Measurements from ENCODE around the gene RIMBP2. TPM values are rescaled to one million over a fixed set of nuclear protein-coding genes. Genes with fewer than 3 reads are reported as not detected.
"Not testable (repeated sequence)": the region's sequence is repeated elsewhere in the genome, so short reads cannot be mapped to it uniquely, and the experiment has no call there.

RIMBP2 gene
- 1.0 TPM for polyA plus RNA-seq (ENCODE audit: insufficient read length)

GRCh38 chr12:130715998-130716968, at the start of gene RIMBP2:
Gene RIMBP2, minus strand, starts transcription at chr12:130716299. Its CDS starts 237,286 bp downstream, at chr12:130479013.
- no peak for DNase-seq (ENCODE audit: low read depth)

- DNase-seq (ENCODE audit: low read depth), result no peak
Measured at GRCh38 chr12:130765186-130765659, 49.1 kb upstream of the RIMBP2 start.

GRCh38 chr12:130764475-130765185, 48.5 kb upstream of the RIMBP2 start:
- no peak for DNase-seq (ENCODE audit: low read depth)

GRCh38 chr12:130764073-130764472, 48.0 kb upstream of the RIMBP2 start:
- no peak for DNase-seq (ENCODE audit: low read depth)

- DNase-seq (ENCODE audit: low read depth), result no peak
Measured at GRCh38 chr12:130762319-130762675, 46.2 kb upstream of the RIMBP2 start.

- no peak for DNase-seq (ENCODE audit: low read depth)
Measured at GRCh38 chr12:130761537-130762318, 45.6 kb upstream of the RIMBP2 start.

GRCh38 chr12:130754234-130754901, 38.3 kb upstream of the RIMBP2 start:
- DNase-seq (ENCODE audit: low read depth), result no peak

- no peak for DNase-seq (ENCODE audit: low read depth)
Measured at GRCh38 chr12:130752692-130753230, 36.7 kb upstream of the RIMBP2 start.

- DNase-seq (ENCODE audit: low read depth), result not testable (repeated sequence)
Measured at GRCh38 chr12:130752037-130752436, 35.9 kb upstream of the RIMBP2 start.

GRCh38 chr12:130748786-130749185, 32.7 kb upstream of the RIMBP2 start:
- no peak for DNase-seq (ENCODE audit: low read depth)

- DNase-seq (ENCODE audit: low read depth), result peak; percentile 45
Measured at GRCh38 chr12:130747867-130748740, 32.0 kb upstream of the RIMBP2 start.

GRCh38 chr12:130746546-130746945, 30.4 kb upstream of the RIMBP2 start:
- DNase-seq (ENCODE audit: low read depth), result no peak

- no peak for DNase-seq (ENCODE audit: low read depth)
Measured at GRCh38 chr12:130745921-130746320, 29.8 kb upstream of the RIMBP2 start.

GRCh38 chr12:130744274-130744673, 28.2 kb upstream of the RIMBP2 start:
- DNase-seq (ENCODE audit: low read depth), result no peak

GRCh38 chr12:130743606-130744005, 27.5 kb upstream of the RIMBP2 start:
- no peak for DNase-seq (ENCODE audit: low read depth)

GRCh38 chr12:130743176-130743575, 27.1 kb upstream of the RIMBP2 start:
- DNase-seq (ENCODE audit: low read depth), result no peak

- DNase-seq (ENCODE audit: low read depth), result no peak
Measured at GRCh38 chr12:130742716-130743115, 26.6 kb upstream of the RIMBP2 start.

GRCh38 chr12:130742112-130742511, 26.0 kb upstream of the RIMBP2 start:
- DNase-seq (ENCODE audit: low read depth), result no peak

- DNase-seq (ENCODE audit: low read depth), result no peak
Measured at GRCh38 chr12:130739571-130739970, 23.5 kb upstream of the RIMBP2 start.

- not testable (repeated sequence) for DNase-seq (ENCODE audit: low read depth)
Measured at GRCh38 chr12:130738403-130738802, 22.3 kb upstream of the RIMBP2 start.

Measured in forelimb muscle (tissue), 1 donor.